ENCODE results near the gene LIF.
"Not testable (repeated sequence)": the region's sequence is repeated elsewhere in the genome, so short reads cannot be mapped to it uniquely, and the experiment has no call there.

LIF gene

DNA sequence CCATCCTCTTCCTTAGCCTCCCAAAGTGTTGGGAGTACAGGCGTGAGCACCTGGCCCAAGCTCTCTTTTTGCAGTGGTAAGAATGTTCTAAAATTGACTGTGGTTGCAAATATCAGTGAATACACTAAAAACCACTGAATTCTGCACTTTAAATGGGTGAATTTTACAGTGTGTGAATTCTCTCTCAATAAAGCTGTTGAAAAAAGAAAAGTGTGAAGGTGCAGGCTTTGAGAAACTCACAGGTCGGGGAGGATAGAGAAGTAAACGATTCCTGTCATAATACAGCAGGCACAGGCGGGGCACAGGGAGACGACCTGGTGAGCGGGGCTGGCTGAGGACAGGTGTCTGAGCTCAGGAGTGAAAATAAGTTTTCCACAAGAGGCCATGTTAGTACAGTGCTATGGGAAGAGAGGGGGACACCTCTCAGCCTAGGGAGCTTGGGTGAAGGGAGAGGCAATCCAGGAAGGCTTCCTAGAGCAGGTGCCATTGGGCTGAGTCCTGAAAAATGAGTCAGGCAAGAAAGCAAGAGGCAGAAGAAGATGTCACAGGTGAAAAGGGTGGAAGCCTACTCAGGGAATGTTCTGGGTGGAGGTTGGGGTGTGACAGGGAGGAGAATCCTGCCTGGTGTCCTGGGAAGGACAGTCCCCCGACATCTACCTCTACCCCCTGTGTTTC, 26.1 kb downstream of the LIF start:
- TF ChIP-seq, protein P1, sequence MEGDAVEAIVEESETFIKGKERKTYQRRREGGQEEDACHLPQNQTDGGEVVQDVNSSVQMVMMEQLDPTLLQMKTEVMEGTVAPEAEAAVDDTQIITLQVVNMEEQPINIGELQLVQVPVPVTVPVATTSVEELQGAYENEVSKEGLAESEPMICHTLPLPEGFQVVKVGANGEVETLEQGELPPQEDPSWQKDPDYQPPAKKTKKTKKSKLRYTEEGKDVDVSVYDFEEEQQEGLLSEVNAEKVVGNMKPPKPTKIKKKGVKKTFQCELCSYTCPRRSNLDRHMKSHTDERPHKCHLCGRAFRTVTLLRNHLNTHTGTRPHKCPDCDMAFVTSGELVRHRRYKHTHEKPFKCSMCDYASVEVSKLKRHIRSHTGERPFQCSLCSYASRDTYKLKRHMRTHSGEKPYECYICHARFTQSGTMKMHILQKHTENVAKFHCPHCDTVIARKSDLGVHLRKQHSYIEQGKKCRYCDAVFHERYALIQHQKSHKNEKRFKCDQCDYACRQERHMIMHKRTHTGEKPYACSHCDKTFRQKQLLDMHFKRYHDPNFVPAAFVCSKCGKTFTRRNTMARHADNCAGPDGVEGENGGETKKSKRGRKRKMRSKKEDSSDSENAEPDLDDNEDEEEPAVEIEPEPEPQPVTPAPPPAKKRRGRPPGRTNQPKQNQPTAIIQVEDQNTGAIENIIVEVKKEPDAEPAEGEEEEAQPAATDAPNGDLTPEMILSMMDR (conservative IDR thresholded peaks at IDR 0.05), result no peak
- no peak overlapping the region for H3K27ac ChIP-seq

DNA sequence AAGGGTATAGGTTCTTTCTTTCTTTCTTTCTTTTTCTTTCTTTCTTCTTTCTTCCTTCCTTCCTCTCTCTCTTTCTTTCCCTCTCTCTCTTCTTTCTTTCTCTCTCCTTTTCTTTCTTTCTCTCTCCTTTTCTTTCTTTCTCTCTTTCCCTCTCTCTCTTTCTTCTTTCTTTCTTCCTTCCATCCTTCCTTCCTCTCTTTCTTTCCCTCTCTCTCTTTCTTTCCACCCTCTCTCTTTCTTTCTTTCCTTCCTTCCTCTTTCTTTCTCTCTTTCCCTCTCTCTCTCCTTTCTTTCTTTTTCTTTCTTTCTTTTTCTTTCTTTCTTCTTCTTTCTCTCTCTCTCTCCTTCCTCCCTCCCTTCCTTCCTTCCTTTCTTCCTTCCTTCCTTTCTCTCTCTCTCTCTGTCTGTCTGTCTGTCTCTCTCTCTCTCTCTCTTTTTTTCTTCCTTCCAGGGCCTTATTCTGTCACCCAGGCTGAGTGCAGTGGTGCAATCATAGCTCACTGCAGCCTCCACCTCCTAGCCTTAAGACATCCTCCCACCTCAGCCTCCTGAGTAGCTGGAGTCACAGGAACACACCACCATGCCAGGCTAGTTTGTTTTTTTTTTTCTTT, 26.8 kb downstream of the LIF start:
- H3K27ac ChIP-seq, result no peak overlapping the region
- TF ChIP-seq, protein P1 (conservative IDR thresholded peaks at IDR 0.05), result no peak

DNA sequence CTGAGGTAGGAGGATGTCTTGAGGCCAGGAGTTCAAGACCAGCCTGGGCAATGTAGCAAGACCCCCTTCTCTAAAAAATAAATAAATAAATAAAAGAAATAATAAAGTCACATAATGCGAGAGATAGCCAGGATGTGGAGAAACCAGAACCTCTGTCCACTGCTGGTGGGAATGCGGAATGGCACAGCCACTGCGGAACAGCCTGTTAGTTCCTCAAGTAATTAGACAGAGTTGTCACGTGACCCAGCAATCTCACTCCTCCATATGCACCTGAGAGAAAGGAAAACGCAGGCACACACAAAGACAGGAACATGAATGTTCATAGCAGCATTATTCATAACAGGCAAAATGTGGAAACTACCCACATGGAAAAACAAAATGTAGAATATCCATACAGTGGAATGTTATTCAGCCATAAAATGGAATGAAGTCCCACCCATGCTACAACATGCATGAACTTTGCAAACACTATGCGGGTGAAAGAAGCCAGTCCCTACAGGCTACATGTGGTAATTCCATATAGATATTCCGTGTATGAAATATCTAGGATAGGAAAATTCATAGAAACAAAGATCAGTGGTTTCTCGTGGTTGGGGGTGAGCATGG, 27.4 kb downstream of the LIF start:
- H3K27ac ChIP-seq, result no peak overlapping the region
- TF ChIP-seq, protein P1 (conservative IDR thresholded peaks at IDR 0.05), result no peak

DNA sequence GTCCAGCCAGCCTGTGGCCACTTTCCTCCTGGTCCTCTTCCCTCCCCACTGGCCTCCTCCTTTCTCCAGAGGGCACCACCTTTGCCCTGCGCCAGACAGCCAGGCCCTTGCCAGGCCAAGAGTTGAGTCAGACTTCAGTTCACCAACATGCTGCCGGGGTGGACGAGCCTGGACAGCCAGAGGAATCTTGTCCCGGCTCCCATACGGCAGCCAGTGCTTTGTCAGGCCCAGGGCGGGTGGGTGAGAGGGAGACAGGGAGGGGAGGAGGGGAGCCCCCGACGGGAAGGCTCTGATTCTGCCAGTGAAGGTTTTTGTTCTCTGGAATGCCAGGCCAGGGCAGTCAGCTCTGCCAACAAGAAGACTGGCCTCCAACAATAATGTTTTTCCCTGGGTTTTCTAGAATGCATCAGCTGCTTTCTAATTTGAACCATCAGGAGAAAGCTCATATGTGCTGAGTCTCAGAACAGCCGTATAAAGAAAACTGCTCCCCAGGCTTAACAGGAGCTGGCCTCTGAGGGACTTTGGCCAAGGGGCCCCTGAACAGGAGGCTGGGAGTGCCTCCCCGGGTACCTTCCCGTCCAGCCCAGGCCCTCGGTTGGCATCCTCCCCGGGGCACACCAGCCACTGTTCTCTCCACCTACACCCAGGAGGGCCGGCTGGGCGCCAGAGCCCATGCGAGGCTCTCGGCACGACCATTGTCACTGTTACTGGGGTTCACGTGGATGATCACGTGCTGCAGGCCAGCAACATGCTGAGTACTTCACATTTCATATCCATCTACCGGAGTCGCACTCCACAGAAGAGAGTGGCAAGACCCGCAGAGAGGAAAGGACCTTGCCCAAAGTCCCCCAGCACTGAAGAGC, 28.6 kb downstream of the LIF start:
- TF ChIP-seq, protein P1 (conservative IDR thresholded peaks at IDR 0.05), result no peak
- H3K27ac ChIP-seq, result no peak overlapping the region

DNA sequence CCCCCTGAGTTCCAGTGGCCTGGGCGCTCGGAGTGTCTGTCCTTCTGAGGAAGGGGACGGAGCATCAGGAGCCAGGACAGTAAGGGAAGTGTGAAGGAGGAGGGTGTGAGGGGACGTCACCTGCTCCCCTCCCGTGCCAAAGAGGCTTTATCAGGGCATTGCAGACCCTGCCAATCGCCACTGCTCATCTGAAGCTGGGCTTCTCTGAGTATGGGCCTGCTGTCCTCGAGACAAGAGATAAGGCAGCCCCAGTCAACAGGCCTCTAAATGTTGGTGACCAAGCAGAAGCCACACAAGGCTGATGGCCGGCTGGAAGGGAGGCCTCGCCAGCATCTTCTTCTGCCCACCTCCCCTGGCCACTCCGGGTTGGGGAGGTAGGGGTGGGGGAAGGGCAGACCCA, 29.8 kb downstream of the LIF start:
- no peak overlapping the region for H3K27ac ChIP-seq
- TF ChIP-seq, protein P1 (conservative IDR thresholded peaks at IDR 0.05), result no peak

DNA sequence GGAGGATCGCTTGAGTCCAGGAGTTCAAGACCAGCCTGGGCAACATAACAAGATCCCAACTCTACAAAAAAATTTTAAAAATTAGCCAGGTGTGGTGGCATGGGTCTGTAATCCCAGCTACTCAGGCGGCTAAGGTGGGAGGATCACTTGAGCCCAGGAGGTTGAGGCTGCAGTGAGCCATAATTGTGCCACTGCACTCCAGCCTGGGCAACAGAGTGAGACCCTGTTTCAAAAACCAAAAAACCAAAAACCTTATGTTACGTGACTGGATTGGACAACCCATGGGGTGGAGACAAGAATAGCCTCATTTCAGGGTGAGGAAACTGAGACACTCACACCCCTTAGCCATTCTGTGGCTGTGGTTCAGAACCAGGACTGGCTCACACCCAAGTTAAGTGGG, 30.3 kb downstream of the LIF start:
- H3K27ac ChIP-seq, result not testable (repeated sequence)

DNA sequence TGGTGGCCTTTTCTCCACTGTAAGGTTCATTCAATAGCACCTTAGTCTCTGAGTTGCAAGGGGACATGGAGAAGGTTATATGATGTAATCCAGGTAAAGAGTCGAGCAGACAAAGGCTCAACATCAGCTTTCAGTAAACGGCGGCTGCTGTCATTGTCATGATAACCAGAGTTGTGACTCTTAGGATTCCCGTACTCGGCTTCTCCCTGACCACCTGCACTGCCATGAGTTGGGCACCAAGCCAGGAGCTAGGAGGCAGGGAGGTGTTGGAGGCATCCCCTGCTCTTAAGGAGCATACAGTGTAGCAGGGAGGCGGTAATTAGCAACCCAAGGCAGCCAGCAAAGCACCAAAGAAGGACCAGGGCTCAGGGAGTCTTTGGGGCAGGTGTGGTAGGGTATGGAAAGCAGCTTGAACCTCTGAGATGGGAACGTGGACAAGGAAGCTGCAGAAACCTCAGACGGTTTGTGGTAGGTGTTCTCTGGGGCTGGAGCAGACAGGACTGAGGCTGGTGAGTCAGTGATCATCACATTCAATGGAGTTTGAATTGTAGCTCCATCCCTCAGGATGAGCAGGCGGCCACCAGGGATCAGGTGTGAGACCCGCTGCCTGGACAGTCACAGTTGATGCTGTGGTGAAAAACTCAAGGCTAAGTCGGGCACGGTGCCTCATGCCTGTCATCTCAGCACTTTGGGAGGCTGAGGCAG, 31.7 kb downstream of the LIF start:
- H3K27ac ChIP-seq, result no peak overlapping the region
- TF ChIP-seq, protein P1 (conservative IDR thresholded peaks at IDR 0.05), result no peak
